TTC549 (cell line): ENCODE measurements around the gene SP140.
"Not testable (repeated sequence)": the region's sequence is repeated elsewhere in the genome, so short reads cannot be mapped to it uniquely, and the experiment has no call there.

Experiments used
- FAIRE-seq: peaks from 2 replicates; lab custom pipeline; 2012; peaks lifted over from hg19 to GRCh38; lab: Jason Lieb, UNC

SP140 gene

DNA sequence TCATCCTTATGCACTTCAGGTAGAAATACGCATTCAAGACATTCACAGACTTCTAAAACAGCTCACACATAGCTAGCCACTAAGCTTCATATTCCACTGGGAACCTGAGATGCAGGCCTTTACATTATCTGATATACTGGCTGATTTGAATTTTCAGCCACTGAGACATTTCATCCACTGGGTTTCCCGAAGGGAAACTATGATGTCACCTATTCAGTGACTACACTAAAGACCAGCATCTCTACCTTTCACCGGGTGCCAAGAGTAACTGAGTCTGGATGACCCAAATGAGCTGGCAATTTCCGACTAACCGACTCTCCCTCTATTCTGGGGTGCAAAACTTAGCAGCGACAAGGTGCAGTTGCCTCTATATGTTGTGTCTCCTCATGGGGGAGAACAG lies 69.7 kb downstream of the SP140 start:
- FAIRE-seq = no peak

DNA sequence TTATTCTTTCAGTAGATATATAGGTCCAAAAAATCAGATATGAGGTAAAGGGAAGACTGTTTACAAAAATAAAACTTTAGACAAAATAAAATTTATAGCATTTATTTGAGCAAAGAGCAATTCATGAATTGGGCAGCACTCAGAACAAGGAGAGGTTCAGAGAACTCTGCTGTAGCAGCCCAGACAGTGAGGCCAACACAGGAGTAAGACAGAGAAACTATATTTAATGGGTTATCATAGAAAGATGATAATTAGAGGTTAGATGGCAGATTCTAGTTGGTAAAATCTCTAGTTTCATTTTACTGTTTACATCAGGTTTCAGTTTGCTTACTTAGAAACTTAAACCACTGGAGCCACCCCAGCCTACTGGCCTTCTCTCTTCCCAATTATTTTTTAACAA lies 71.4 kb downstream of the SP140 start:
- FAIRE-seq = no peak

DNA sequence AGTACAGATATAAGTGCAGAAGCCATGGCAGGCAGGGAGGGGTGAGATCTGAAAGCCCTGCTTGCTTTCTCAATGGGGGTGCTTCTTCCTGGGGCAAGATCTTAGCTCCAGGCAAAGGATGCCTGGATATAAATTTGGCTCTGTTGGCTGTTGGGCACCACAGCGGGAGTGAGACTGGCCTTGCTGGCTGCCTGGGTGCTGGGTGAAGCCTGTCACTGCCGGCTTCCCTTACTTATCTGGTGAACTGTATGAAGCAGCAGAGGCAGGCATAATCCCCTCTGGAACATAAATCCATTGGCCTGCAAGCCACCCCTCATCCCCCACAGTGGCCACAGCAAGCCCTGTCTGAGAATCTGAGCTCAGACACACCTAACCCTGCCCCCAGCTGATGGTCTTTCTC lies 74.1 kb downstream of the SP140 start:
- no peak for FAIRE-seq

DNA sequence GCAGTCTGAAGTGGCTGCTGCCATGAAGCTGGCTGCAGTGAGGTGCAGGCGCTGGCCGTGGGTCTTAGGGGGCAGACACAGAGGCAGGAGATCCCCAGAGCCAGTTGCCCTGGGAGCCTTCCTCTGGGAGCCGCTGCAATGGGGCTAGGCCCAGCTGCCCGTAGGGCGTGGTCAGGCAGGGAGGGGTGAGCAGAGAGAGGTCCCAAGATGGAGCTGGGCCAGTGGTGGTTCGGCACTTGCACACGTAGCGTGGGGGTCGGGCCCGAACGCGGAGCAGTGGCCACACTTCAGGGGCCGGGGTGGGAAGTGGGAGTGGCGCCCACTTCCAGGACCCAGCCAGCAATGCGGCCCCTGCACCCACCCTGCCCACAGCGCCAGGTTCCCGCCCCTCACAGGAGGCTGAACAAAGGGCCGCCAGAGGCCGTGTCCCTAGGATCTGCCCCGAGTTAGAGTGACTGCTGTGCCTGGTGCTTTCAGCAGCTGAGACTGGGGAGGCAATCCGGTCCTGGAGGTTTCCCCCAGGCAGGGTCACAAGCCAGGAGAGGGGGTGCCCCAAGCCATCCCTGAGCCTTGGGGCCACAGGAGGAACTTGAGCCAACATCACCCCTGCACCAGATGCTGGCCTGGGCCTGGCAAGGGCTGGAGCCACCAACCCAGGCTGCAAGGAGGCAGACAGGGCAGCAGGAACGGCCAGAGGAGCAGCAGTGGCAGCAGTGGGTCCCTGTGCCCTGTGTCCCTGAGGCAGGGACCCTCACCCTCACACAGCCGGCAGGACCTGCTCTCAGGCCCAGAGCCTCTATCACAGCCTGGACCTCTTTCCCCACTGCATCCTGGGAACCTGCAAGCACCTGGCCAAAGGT lies 80.1 kb downstream of the SP140 start:
- FAIRE-seq = no peak

DNA sequence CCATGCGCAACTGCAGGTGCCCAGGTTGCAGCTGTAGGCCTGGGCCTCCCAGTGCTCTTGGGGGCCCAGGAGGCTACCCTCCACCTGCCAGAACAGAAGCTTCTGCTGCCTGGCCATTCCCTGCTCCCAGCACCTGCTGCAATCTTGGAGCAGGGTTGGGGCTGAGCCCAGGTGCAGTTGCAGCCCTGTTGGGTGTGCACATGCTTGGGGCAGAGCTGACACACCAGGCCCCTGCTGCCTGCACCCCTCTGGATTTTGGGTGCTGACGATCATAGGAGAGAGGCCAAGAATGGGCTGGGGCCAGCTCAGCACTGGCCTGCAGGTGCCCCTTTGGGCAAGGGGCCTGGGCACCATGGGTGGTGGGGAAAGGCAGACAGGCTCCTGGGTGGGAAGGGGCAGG lies 80.9 kb downstream of the SP140 start:
- FAIRE-seq = no peak

DNA sequence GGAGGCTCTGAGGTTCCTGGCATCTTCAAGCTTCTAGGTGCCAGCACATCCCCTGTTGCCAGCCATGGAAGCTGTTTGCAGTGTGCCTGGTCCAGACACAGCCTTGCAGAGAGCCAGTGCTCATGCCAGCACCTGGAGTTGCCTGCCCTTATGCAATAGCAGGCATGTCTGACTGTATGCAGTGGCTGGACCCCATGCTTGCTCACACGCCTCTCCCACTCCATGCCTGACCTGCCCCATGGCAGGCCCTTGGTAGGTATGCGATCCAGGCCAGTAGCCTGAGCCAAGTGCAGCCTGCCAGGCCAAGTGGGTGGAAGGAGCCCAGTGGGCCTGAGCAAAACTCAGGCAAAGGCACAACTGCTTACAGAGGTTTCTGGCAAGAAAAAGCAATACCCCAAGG lies 81.9 kb downstream of the SP140 start:
- FAIRE-seq = no peak

DNA sequence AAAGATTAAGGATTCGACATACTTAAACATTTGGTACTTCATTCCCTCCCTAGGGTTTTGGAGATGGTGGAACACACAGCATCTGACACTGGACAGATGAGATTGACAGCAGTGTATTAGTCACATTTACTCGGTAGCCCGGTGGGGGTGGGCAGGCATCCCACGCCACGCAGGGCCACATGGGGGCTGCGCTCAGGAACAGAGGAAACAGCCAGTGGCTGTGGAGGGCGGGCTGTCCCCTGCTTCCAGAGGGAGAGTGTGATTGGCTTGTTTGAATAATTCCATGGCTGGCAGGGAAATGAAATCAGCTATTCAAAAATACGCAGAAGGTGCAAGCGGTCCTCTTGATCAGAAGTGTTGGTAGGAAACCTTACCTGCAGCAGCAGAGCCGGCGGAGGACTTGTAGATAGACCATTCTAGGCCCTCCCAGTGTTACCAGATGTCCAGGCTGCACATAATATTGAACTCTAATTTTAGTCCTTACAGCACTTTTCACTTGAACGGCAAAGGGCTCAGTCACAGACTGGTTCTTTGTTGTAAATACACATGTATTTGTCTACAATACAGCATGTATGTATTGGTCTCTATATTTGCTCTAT lies 83.0 kb downstream of the SP140 start:
- FAIRE-seq = no peak

DNA sequence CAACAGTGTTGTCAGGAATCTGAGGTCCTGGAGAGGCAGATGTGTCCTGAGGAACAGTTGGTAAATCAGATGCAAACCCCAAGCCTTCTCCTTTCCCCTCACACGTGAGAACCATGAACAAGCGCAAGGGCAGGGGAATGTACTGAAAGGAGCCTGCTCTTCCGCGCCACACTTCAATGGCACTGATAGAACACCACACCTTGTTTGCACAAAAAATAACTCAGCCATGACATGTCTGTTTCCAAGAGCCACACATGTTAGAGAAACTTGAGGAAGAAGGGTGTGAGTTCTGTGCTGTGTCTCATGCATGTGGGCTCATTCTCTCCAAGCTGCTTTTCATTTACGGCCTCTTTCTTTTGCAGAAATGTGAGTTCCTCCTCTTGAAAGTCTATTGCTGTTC lies 85.3 kb downstream of the SP140 start:
- FAIRE-seq = not testable (repeated sequence)

DNA sequence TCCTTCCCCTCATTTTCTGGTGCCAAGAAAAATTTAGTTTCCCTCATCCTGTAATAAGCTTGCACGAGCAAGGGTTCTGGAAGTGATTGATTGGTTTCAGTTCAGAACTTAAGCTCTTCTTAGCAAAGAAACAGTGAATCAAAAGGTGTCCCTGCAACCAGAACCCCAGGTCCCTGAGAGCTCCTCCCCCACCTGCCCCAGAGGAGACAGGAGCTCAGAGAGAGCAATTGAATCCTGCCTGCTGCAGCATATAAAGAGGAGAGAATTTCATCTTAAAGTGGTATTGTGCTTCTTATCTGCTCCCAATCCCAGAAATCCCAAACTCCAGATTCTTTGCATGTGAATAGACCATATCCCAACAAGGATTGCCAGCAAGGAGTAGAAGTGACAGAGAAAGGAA lies 86.1 kb downstream of the SP140 start:
- FAIRE-seq = not testable (repeated sequence)

DNA sequence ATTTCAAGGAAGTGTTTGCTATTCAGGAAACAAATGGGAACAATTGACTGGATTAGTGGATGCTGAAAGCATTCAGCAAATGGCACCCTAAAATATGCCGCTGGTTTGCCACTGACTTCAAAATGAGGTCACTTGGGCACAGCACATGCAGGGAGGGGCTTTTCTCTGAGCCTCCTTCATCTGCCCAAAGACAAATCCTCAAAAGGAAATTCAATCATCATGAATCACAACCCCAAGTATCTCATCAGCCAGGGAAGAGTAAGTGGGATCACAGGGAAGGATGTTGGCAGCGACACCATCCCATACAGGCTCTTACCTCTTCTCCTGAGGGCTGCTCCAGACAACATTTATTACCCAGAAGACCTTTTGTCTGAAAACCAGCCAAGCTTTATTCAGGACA lies 87.1 kb downstream of the SP140 start:
- FAIRE-seq = no peak

DNA sequence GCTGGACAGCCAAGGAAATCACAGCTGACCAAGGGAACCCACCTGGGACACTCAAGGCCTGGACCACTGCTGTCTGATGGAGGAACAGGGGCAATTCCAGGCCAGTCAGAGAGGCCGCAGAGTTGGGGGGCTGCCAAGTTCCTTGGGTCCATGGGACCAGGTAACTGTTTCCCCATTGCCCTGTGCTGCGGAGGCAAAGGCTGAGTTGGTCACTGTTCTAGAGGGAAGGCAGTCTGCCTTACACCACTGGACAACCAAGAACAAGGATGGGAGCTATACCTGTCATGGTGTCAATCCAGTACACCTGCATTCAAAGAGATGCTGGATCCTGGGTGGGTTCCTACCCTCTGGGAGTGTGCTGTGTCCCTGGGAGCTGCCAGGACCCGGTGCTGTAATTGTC lies 91.8 kb downstream of the SP140 start:
- no peak for FAIRE-seq

DNA sequence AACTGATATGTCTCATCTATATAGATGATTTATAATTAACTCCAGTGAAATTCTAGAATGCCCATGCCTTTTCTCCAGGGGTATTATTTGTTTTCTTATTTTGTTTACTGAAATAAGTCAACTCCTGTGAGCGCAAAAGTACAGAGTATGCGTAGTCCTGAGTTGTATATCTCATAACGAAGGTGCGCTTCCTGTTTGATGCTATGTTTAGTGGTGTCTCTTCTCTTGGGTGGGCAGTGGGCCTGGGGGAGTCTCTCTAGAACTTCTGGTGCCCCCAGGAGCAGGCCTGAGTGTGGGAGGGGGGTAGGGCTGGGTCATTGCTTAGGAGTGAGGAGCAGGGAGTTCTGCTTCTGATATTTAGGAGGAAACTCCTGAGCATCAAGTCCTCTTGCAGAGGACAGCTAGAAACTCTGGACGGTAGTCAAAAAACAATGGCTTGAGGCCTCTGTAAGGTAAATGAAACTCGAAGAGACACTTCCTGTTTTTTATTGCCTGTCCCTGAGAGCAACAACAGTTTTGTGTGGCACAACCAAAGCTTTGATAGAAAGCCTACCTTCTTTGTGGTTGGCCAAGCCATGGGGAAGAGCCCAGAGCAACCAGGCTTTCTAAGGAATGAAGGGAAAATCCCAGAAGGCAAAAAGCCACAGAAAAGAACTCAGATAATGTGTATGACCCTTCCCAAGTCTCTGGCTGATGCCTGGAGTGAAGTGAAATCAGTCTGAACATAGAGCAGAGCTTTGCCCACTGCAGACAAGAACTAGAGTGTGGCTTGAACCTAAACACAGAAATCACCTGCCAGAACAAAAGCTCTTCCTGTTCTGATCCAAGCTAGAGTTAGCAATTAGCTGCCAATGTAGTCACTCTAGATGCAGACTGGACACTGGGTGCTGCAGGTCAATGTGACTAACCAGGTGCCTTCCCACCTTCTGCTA lies 92.9 kb downstream of the SP140 start:
- FAIRE-seq = no peak

DNA sequence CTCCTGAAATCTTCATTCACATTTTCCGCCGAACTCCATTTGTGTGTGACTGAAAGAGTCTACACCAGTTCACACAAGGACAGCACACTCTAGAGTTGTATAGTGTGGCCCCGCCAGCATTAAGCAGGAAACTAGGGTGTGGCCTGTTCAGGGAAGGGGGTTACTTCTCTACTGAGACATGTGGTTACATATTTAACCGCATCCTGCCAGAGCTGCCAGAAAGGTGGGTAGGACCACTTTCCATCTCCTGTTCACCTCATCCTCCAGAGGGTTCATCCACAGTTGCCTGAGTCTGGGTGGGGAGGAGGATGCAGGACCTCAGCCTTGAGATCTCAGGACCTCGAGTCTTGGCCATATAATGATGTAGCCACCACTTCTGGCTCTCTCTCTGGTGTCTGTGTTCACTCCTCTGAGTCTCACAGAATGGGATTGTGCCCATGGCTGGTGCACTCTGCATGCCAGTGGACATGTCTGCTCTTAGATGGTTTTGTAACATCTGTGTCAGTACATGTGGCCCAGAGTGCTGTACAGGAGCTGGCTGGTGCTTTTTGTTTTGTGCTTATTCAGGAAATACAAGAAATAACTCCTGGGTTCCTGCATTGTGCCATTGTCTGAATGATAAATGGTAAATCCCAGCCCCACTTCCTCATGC lies 93.8 kb downstream of the SP140 start:
- no peak for FAIRE-seq

DNA sequence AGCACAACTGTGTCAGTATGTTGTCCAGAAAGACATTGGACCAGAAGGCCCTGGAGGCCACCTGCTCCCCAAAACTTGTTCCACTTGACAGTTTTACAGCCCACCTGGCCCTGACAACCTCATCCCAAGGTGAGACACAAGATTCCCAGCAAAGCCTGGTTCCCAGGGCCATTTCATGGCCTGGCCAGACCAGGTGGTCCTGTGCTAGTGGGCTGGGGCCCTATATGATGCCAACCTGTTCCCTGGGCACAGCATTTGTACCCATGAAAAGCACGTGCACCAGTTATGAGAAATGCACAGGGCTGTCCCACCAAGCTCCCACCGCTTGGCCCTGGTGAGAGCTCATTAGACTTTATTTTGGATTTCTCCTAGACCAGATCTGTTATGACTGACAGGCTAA lies 95.5 kb downstream of the SP140 start:
- FAIRE-seq = no peak

DNA sequence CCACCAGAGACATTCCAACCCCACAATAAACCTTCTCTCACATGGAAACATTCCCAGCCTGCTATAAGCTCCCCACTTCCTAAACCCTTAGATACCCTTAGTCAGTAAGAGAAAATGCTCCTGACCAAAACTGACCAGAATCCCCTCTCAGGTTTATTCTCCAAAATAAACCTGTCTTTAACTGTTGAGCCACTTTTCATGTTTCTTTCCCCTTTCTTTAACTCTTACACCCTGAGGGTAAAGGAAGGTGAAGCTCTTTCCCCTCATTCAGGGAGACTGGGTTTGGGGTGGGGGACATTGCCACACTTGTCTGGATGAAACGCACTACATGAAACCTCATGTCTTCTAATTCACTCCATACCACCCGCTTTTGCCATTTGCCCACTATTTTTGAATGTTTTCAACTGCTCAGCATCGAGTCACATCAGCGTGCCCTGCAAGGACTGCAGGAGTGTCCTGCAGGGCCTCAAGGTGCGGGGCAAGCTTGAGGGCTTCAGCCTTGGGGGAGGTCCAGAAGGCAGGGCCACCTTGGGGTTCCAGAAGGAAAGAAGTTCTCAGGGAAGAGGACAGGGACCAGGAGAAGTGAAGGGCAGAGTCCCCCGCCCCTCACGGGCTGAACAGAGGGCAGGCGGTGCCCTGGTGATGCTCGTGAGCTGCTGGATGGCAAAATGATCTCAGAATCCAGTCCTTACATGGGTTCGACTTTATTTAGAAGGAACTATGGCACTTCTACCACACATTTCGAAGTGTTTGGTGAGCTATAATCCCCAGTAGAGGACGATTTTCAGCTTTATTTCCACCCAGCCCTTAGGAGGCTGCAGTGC lies 97.2 kb downstream of the SP140 start:
- no peak for FAIRE-seq

DNA sequence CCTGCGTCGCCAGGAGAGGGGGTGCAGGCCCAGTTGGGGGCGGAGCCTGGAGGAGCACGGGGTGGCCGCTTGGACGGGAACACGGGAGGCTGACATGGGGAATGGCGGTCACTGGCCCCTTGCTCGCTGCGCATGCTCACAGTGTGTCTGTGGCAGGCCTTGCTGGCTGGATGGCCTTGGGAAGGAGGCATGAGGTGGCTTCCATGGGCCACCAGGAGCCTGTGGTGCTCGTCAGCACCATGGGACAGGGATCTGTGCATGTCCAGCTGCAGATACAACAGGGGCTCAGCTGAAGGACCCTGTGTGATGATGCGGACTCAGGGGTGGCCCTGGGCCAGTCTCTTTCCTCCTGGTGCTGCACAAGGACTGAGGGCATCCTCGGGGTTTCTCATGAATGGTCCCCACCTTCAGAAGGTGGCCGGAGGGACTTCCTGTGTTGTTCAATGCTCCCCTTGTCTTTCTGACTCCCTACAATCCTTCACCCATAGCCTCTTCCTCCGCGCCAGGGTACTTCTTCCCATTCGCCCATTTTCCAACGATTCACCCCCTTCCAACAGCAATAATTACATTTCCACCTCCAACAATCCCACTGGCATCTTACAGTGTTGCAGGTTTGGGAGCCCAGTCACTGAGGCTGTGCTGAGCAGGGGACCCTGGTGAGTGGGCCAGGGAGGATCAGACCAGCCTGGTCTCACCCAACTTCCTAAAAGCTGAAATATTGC lies 98.0 kb downstream of the SP140 start:
- no peak for FAIRE-seq

DNA sequence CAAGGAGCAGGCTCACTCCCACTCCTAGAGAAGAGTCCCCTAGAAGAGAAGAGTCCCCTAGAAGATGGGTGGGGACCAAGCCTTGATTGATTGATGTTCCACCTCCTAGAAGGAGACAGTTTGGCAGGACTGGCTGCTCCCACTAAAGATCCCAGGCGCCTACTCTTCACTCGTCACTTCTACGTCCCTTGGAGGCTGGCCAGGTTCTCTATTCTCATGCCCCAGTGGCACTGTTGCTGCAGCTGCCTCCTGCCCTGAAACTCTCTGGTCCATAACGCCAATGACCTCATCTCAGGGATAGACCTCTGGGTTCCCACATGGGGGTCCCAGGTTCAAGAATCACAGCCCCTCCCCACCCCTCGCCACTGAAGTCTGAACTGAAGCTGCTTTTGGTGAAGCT lies 99.0 kb downstream of the SP140 start:
- no peak for FAIRE-seq

DNA sequence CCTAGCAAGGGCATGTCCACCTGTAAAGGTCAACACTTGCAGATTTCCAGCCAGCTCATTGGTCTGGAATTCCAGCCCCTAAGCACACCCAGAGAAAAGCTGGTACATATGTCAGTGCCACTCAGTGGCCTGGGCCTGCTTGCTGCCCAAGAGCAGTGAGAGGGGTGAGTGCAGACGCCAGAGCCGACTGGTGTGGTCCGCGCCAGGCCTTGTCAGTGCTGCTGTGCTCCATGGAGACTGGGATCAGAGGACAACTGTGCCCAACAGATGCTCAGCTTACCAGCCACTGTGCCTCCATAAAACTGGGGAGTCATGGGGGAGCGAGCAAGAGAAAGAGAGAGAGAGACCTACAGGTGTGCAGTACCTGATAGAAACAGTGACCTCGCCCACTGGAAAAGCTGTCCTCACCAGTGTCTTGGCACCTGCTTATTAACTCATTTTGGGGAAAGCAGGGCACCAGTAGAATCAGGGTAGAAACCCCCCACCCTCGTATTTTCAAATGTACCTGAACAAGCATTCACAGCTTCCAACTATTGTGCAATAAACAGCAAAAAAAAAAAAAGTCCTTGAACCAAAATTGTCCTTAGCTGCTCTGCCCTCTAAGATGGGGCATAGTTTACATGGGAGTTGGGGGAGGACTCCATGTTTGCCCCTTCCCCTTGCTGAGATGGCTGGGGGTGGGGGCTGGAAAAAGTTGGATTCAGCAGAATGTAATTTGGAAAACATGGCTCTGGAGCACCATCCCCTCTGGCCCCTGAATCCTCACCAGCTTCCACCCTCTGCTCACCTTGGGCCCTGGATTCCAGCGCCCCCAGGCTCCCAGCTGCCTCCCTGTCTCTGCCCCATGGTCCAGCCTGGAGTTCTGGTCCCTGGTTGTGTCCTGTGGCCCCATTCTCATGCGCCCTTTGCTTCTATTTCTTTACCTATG lies 100.0 kb downstream of the SP140 start:
- no peak for FAIRE-seq
